Heart left ventricle (tissue), 16 donors: ENCODE measurements around the gene POLD1. TPM values are rescaled to one million over a fixed set of nuclear protein-coding genes. Genes with fewer than 3 reads are reported as not detected.

ENCODE experiments used
- ATAC-seq, 4 donors: fragments of 200-7000 bp; cut with Tn5 transposase; one replicate each; pipeline ENCODE4 v1.9.1; 2020 to 2022; ENCODE audit warnings: moderate library complexity in 4 of 4, mild to moderate bottlenecking in 3 of 4, moderate number of reproducible peaks in 1 of 4
- DNase-seq, 5 donors: peaks; one replicate each; pipeline ENCODE4 v3.0.0-alpha.2; 2020
- H3K27ac ChIP-seq, 12 donors: fragments of 200-600 bp; sonication (generic) in 4 of 12; one replicate each; pipeline versions ENCODE4 v1.5.0 to v1.8.0; 2016 to 2022; ENCODE audit warnings: mild to moderate bottlenecking in 2 of 12
- H3K27me3 ChIP-seq, 9 donors: fragments of 200-600 bp; sonication (generic) in 2 of 9; one replicate each; pipeline versions ENCODE4 v1.5.1 to v1.8.0; 2016 to 2022; ENCODE audit warnings: mild to moderate bottlenecking in 3 of 9
- H3K36me3 ChIP-seq, 9 donors: fragments of 200-600 bp; sonication (generic) in 2 of 9; one replicate each; pipeline versions ENCODE4 v1.5.0 to v1.8.0; 2018 to 2022; ENCODE audit warnings: mild to moderate bottlenecking in 2 of 9
- H3K4me1 ChIP-seq, 12 donors: fragments of 200-600 bp; sonication (generic) in 4 of 12; one replicate each; pipeline versions ENCODE4 v1.5.0 to v1.8.0; 2016 to 2022; ENCODE audit warnings: mild to moderate bottlenecking in 3 of 12
- H3K4me3 ChIP-seq, 12 donors: fragments of 200-600 bp; sonication (generic) in 4 of 12; one replicate each; pipeline versions ENCODE4 v1.5.0 to v1.8.0; 2017 to 2022; ENCODE audit warnings: mild to moderate bottlenecking in 9 of 12, moderate library complexity in 4 of 12
- H3K9me3 ChIP-seq, 12 donors: fragments of 200-600 bp; sonication (generic) in 4 of 12; one replicate each; pipeline versions ENCODE4 v1.5.0 to v1.8.0; 2016 to 2022; ENCODE audit warnings: mild to moderate bottlenecking in 1 of 12
- POLR2A ChIP-seq, 2 donors: fragments of 450-650 bp; IDR thresholded peaks; one replicate each; pipeline ENCODE4 v1.6.1; 2017; ENCODE audit warnings: antibody characterized with exemption in 2 of 2, mild to moderate bottlenecking in 2 of 2, moderate library complexity in 2 of 2
- WGBS, 4 donors: extraction: QIAGEN DNeasy Blood & Tissue Kit in 2 of 4; methylation state at CpG; one replicate each; pipeline versions ENCODE4 v1.1.5 to v1.1.7; 2013 to 2018; 5-methylcytosine and 5-hydroxymethylcytosine counted together
- intact Hi-C, 10 donors: fragments of 100-400 bp; cut with DNase I; formaldehyde crosslinking; loops; one replicate each; pipeline versions ENCODE4 v1.11.1 to v1.14.2; 2022
- polyA plus RNA-seq, 2 donors: library from polyadenylated mRNA; stranded (reverse); fragments of 200-250 nt; gene quantifications; one replicate each; pipeline ENCODE4 v1.2.3, GENCODE V29; 2013
- total RNA-seq, 9 donors: library from RNA; depleted of rRNA in 2 of 9; stranded (reverse); fragments of >200 nt in 2 of 9; fragmentation: NEBNext Ultra II Directional in 3 of 9; extraction: Animal tissue kit (Norgen Biotek cat#: 25700) in 3 of 9; gene quantifications; one replicate each; pipeline versions ENCODE4 v1.1.0 to v1.2.4, GENCODE V29; 2016 to 2023
- TF ChIP-seq, protein P1 (sequence below), 12 donors: fragments of 200-600 bp; sonication (generic) in 4 of 12; IDR thresholded peaks; one replicate each; pipeline versions ENCODE4 v1.5.0 to v1.8.0; 2018 to 2022; ENCODE audit warnings: antibody characterized with exemption in 12 of 12, mild to moderate bottlenecking in 5 of 12
- donor health status: ischemic (EF 13 %, LVEDD 7.1; RV severe dilation, severe dysfunction).
- donor health status: healthy with polysubstance abuse.
- donor health status: DM: no; HTN: yes; CAD: no.
- donor health status: DM: no; HTN: no; CAD: no.
- donor health status: ischemic (EF 25% LVEDD 6.9; RV normal size, moderate dysfunction).
- donor health status: ischemic (EF 25% LVEDD 5.7; RV mildly dilated, moderate dysfunction).
- donor health status: healthy.
- donor health status: DM: yes; HTN: yes; CAD: no.
- donor health status: ischemic (EF 35%, LVEDD 5.7; RV mildly dilated, moderate dysfunction).
- donor health status: nonischemic (EF 11% LVEDD 7.7; RV severe dilation, severe dysfunction).
- donor health status: DM: yes; HTN: yes; CAD: no.
- donor health status: PGD.
- donor health status: ischemic (EF 29% LVEDD 5.4; RV normal size, mild dysfunction).
- donor health status: nonischemic (EF 23%, LVEDD 6.1; RV moderate dilation, normal function).

POLD1 gene
- total and polyA plus RNA-seq, 11 donors, result 6.1 to 18.0 (median 9.6) TPM

DNA sequence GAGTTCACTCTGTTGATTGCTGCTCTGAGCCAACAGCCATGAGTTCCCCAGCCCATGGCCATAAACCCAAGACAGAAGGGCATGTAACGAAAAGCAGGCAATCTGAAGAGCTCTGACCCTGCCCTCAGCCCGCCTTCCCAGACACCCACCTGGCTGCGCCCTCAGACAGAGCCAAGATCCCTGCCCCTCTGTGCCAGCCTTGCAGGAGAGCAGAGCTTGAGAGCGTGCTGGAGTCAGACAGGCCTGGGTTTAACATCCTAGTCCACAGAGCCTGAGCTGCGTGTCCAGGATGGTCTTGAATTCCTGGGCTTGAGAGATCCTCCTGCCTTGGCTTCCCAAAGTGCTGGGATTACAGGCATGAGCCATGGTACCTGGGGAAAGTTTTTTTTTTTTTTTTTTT, 73.2 kb downstream of the POLD1 start:
- H3K9me3 ChIP-seq, result no peaks in the 10 kb centered on the region
- no peaks in the 10 kb centered on the region for H3K4me1 ChIP-seq
- no peak for DNase-seq
- intact Hi-C loops, result no loop called here
- no peak overlapping the region for H3K4me3 ChIP-seq
- no peaks in the 10 kb centered on the region for H3K36me3 ChIP-seq
- peaks cover 3 to 49% (median 19%) of the 10 kb centered on the region in 9 donors for H3K27me3 ChIP-seq
- TF ChIP-seq, protein P1, sequence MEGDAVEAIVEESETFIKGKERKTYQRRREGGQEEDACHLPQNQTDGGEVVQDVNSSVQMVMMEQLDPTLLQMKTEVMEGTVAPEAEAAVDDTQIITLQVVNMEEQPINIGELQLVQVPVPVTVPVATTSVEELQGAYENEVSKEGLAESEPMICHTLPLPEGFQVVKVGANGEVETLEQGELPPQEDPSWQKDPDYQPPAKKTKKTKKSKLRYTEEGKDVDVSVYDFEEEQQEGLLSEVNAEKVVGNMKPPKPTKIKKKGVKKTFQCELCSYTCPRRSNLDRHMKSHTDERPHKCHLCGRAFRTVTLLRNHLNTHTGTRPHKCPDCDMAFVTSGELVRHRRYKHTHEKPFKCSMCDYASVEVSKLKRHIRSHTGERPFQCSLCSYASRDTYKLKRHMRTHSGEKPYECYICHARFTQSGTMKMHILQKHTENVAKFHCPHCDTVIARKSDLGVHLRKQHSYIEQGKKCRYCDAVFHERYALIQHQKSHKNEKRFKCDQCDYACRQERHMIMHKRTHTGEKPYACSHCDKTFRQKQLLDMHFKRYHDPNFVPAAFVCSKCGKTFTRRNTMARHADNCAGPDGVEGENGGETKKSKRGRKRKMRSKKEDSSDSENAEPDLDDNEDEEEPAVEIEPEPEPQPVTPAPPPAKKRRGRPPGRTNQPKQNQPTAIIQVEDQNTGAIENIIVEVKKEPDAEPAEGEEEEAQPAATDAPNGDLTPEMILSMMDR (IDR thresholded peaks at IDR 0.05), result no peak
- no peak for TF ChIP-seq POLR2A (IDR thresholded peaks at IDR 0.05)
- ATAC-seq, result no peak
- H3K27ac ChIP-seq, result no peak overlapping the region
- WGBS, 4 donors, result 75 to 96% (median 86%) methylated on average over 4 to 5 of the region's 5 CpGs

DNA sequence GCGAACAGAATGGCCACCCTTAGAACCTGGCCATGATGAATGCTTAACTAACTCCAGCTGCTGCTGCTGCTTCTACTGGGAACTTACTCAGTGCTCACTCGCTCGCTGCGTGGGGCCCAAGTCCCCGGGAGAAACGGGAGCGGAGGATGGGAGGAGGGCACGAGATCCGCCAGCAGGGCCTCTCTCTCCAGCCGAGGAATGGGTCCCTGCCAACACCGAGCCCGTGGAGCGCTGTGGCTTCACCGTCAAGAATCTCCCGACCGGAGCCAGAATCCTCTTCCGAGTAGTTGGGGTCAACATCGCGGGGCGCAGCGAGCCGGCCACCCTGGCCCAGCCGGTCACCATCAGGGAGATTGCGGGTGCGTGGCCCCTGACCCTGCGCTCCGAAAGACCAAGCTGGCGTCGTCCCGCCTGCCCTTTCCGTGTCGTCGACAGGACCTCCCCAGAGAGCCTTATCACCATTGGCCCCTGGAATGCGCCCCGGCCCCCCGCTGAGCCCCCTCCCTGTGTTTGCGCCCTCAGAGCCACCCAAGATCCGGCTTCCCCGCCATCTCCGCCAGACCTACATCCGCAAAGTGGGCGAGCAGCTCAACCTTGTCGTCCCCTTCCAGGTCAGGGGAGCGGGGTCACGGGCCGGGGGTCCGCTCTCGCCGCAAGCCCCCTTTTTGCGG, 74.4 kb downstream of the POLD1 start:
- Histone ChIP-seq H3K27ac (no peak overlapping the region), H3K36me3 (no peaks in the 10 kb centered on the region), H3K9me3 (no peaks in the 10 kb centered on the region), H3K4me1 (no peaks in the 10 kb centered on the region), H3K27me3 (peaks cover 3 to 48% (median 19%) of the 10 kb centered on the region in 9 donors), H3K4me3 (no peak overlapping the region)
- WGBS, 4 donors, result 27 to 50% (median 39%) methylated on average over 16 to 50 of the region's 50 CpGs
- ATAC-seq, result no peak
- DNase-seq, result no peak
- TF ChIP-seq, protein P1 (IDR thresholded peaks at IDR 0.05), result no peak
- no peak for TF ChIP-seq POLR2A (IDR thresholded peaks at IDR 0.05)
- intact Hi-C loops, result no loop called here

DNA sequence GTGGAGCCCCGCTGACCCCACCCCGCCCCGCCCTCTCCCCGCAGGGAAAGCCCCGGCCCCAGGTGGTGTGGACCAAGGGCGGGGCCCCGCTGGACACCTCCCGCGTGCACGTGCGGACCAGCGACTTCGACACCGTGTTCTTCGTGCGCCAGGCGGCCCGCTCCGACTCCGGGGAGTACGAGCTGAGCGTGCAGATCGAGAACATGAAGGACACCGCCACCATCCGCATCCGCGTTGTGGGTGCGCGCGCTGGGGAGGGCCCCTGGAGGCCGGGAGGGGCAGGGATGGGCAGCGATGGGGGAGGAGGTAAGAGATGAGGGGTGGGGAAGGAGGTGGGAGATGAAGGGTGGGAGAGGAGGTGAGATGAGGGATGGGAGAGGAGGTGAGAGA, 74.9 kb downstream of the POLD1 start:
- DNase-seq, result no peak
- 58 to 84% (median 65%) methylated on average over 13 to 32 of the region's 32 CpGs for WGBS, 4 donors
- no peak overlapping the region for H3K4me3 ChIP-seq
- ATAC-seq, result no peak
- intact Hi-C loops, result no loop called here
- H3K4me1 ChIP-seq, result no peaks in the 10 kb centered on the region
- no peaks in the 10 kb centered on the region for H3K36me3 ChIP-seq
- no peak overlapping the region for H3K27ac ChIP-seq
- H3K9me3 ChIP-seq, result no peaks in the 10 kb centered on the region
- TF ChIP-seq POLR2A (IDR thresholded peaks at IDR 0.05), result no peak
- TF ChIP-seq, protein P1 (IDR thresholded peaks at IDR 0.05), result no peak
- peaks cover 3 to 51% (median 19%) of the 10 kb centered on the region in 9 donors for H3K27me3 ChIP-seq

DNA sequence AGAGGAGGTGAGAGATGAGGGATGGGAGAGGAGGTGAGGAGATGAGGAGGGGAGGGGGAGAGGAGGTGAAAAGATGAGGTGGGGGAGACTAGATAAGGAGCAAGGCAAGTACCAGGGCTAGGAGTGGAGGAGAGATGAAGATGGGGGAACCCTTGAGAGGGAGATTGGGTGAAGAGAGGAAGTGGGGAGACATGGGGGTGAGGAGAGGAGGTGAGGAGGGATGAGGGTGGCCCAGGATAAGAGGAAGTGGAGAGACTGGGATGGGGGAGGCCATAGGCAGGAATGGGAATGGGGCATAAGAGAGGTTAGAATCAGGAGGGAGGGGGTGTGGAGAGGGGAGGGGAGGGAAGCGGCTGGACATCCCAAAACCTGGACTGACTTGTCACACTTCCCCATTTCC, 75.5 kb downstream of the POLD1 start:
- Histone ChIP-seq H3K4me1 (no peaks in the 10 kb centered on the region), H3K27me3 (peaks cover 3 to 56% (median 19%) of the 10 kb centered on the region in 9 donors), H3K27ac (no peak overlapping the region), H3K4me3 (no peak overlapping the region), H3K9me3 (no peaks in the 10 kb centered on the region), H3K36me3 (no peaks in the 10 kb centered on the region)
- WGBS, 4 donors, result 36 to 82% (median 68%) methylated on average over 1 of the region's 1 CpG
- DNase-seq (no peak), ATAC-seq (no peak)
- intact Hi-C loops, result loop anchor here in 7 of 10 donors (2.0 to 5.0 kb wide), 3 partner anchors 91 to 103 kb away; partner anchors contain the start of gene NAPSA (in 3 of the 7)
- TF ChIP-seq POLR2A (IDR thresholded peaks at IDR 0.05), result no peak
- TF ChIP-seq, protein P1 (IDR thresholded peaks at IDR 0.05), result no peak
